HepG2 (cell line): ENCODE results near the gene SLC25A33. TPM values are rescaled to one million over a fixed set of nuclear protein-coding genes. Genes with fewer than 3 reads are reported as not detected.

Source experiments
- DDIT3 ChIP-seq: sonication (generic); formaldehyde crosslinking; IDR thresholded peaks from 2 replicates; pipeline ENCODE4 v1.4.0; 2020; ENCODE audit warnings: mild to moderate bottlenecking, missing genetic modification reagents
- MTA3 ChIP-seq: sonication (generic); formaldehyde crosslinking; IDR thresholded peaks from 2 replicates; pipeline ENCODE4 v1.4.0; 2020; ENCODE audit warnings: missing genetic modification reagents
- RAD21 ChIP-seq: fragments of 450-650 bp; formaldehyde crosslinking; IDR thresholded peaks from 2 replicates; pipeline ENCODE4 v1.5.0; 2020; ENCODE audit warnings: mild to moderate bottlenecking
- RFXANK ChIP-seq: IDR thresholded peaks from 2 replicates; pipeline ENCODE4 v1.6.1; 2016
- SP4 ChIP-seq: sonication (generic); formaldehyde crosslinking; IDR thresholded peaks from 2 replicates; pipeline ENCODE4 v1.8.1; 2023; ENCODE audit warnings: mild to moderate bottlenecking, missing genetic modification reagents
- STAG1 ChIP-seq: sonication (generic); formaldehyde crosslinking; IDR thresholded peaks from 2 replicates; pipeline ENCODE4 v1.4.0; 2020; ENCODE audit warnings: missing genetic modification reagents
- TFAP4 ChIP-seq: sonication (generic); IDR thresholded peaks from 2 replicates; pipeline ENCODE4 v1.6.1; 2016; ENCODE audit warnings: low read depth, borderline replicate concordance
- ZNF256 ChIP-seq: sonication (generic); formaldehyde crosslinking; conservative IDR thresholded peaks from 2 replicates; pipeline ENCODE4 v1.4.0; 2020; ENCODE audit warnings: missing genetic modification reagents
- ZNF574 ChIP-seq: sonication (generic); formaldehyde crosslinking; IDR thresholded peaks from 2 replicates; pipeline ENCODE4 v1.4.0; 2020; ENCODE audit warnings: missing genetic modification reagents
- polyA plus RNA-seq, 8 experiments: library from polyadenylated mRNA; depleted of rRNA in 3 of 8; stranded (reverse) in 7 of 8; unstranded in 1 of 8; fragments of >200 nt; fragmentation: Illumina TruSeq in 4 of 8; extraction: Trizol in 4 of 8; gene quantifications; 2 replicates each; pipeline versions ENCODE4 v1.2.1 to v1.2.3, GENCODE V29; 2011 to 2016; ENCODE audit warnings: low read depth in 4 of 8, missing spikeins in 1 of 8, mixed read lengths in 1 of 8; ENCODE audit not compliant: insufficient read depth in 1 of 8
- total RNA-seq, 5 experiments: library from RNA; depleted of rRNA; stranded (reverse); fragments of >200 nt; fragmentation: Illumina TruSeq; extraction: Trizol; gene quantifications; 2 replicates each; pipeline ENCODE4 v1.2.3, GENCODE V29; 2016; ENCODE audit warnings: low read depth in 1 of 5
- TF ChIP-seq, protein P1 (sequence below): sonication (generic); formaldehyde crosslinking; IDR thresholded peaks from 2 replicates; pipeline ENCODE4 v1.4.0; 2020; ENCODE audit warnings: missing genetic modification reagents, borderline replicate concordance
- TF ChIP-seq, protein P2 (sequence below): sonication (generic); formaldehyde crosslinking; IDR thresholded peaks from 2 replicates; pipeline ENCODE4 v1.8.1; 2023; ENCODE audit warnings: missing genetic modification reagents, mild to moderate bottlenecking, borderline replicate concordance
- TF ChIP-seq, protein P3 (sequence below): sonication (generic); formaldehyde crosslinking; IDR thresholded peaks from 2 replicates; pipeline ENCODE4 v1.5.0; 2020; ENCODE audit warnings: mild to moderate bottlenecking, missing genetic modification reagents, moderate library complexity

Gene SLC25A33
- total and polyA plus RNA-seq, 2 of the 13 experiments (the other 11 are each of a cell fraction or from before 2014, with no cell fraction given) = 15.4 to 50.3 TPM

DNA sequence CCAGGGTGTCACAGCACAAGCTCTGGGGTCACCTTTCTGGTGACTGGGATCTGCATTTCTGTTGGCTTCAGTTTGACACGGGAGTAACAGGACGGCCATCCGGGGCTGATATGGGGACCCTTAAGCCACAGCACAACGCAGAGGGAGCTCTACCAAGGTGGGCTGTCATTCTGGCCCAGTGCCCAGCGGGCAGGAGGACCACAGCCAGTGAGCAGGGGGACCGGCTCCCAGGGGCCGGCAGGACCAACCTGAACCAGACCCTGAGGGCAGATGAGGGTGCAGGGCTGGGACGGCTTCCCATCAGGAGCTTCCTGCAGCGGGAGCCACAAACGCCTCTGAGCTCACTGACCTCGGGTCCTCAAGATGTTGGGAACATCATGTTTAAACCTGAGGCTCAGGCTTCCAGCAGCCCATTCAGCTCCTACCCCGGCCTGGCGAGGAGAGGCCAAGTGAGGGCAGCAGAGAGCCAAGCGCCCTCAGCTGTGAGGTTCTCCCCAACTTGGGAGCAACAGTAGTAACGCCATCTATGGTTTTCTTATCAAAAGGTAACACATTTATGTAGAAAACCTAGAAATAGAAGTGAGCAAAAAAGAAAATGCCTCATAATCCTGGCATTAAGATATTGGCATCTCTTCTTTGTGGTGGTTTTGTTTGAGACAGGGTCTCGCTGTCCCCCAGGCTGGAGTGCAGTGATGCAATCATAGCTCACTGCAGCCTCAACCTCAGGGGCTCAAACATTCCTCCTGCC, 76.2 kb downstream of the SLC25A33 start (continued):
- TF ChIP-seq RFXANK (CRISPR knock-in tag) (no peak), ZNF574 (CRISPR knock-in tag) (0 out of 2 replicates have a peak, but pooled peaks have one; percentile 38), DDIT3 (CRISPR knock-in tag) (no peak), TFAP4 (peak; percentile 70; the same call in 1 of the 2 replicates), STAG1 (CRISPR knock-in tag) (peak; percentile 58), ZNF256 (CRISPR knock-in tag) (0 out of 2 replicates have a peak, but pooled peaks have one; percentile 28), MTA3 (CRISPR knock-in tag) (no peak), SP4 (no peak), RAD21 (CRISPR knock-in tag) (peak; percentile 43; the same call in 1 of the 2 replicates)
- TF ChIP-seq, protein P1, sequence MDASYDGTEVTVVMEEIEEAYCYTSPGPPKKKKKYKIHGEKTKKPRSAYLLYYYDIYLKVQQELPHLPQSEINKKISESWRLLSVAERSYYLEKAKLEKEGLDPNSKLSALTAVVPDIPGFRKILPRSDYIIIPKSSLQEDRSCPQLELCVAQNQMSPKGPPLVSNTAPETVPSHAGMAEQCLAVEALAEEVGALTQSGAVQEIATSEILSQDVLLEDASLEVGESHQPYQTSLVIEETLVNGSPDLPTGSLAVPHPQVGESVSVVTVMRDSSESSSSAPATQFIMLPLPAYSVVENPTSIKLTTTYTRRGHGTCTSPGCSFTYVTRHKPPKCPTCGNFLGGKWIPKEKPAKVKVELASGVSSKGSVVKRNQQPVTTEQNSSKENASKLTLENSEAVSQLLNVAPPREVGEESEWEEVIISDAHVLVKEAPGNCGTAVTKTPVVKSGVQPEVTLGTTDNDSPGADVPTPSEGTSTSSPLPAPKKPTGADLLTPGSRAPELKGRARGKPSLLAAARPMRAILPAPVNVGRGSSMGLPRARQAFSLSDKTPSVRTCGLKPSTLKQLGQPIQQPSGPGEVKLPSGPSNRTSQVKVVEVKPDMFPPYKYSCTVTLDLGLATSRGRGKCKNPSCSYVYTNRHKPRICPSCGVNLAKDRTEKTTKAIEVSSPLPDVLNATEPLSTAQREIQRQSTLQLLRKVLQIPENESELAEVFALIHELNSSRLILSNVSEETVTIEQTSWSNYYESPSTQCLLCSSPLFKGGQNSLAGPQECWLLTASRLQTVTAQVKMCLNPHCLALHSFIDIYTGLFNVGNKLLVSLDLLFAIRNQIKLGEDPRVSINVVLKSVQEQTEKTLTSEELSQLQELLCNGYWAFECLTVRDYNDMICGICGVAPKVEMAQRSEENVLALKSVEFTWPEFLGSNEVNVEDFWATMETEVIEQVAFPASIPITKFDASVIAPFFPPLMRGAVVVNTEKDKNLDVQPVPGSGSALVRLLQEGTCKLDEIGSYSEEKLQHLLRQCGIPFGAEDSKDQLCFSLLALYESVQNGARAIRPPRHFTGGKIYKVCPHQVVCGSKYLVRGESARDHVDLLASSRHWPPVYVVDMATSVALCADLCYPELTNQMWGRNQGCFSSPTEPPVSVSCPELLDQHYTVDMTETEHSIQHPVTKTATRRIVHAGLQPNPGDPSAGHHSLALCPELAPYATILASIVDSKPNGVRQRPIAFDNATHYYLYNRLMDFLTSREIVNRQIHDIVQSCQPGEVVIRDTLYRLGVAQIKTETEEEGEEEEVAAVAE (CRISPR knock-in tag) = no peak
- TF ChIP-seq, protein P2, sequence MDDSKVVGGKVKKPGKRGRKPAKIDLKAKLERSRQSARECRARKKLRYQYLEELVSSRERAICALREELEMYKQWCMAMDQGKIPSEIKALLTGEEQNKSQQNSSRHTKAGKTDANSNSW (CRISPR knock-in tag) = no peak
- TF ChIP-seq, protein P3, sequence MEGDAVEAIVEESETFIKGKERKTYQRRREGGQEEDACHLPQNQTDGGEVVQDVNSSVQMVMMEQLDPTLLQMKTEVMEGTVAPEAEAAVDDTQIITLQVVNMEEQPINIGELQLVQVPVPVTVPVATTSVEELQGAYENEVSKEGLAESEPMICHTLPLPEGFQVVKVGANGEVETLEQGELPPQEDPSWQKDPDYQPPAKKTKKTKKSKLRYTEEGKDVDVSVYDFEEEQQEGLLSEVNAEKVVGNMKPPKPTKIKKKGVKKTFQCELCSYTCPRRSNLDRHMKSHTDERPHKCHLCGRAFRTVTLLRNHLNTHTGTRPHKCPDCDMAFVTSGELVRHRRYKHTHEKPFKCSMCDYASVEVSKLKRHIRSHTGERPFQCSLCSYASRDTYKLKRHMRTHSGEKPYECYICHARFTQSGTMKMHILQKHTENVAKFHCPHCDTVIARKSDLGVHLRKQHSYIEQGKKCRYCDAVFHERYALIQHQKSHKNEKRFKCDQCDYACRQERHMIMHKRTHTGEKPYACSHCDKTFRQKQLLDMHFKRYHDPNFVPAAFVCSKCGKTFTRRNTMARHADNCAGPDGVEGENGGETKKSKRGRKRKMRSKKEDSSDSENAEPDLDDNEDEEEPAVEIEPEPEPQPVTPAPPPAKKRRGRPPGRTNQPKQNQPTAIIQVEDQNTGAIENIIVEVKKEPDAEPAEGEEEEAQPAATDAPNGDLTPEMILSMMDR = peak; percentile 72
